EL (cell line): ENCODE data around the gene HLA-DRA.
"Not testable (repeated sequence)": the region's sequence is repeated elsewhere in the genome, so short reads cannot be mapped to it uniquely, and the experiment has no call there.

ENCODE experiments used
- DNase-seq: peaks from one replicate; pipeline ENCODE4 v3.0.0-alpha.2; 2016

HLA-DRA gene

GRCh38 chr6:32432050-32432450, 7.6 kb upstream of the HLA-DRA start:
- DNase-seq = peak; percentile 19

DNA sequence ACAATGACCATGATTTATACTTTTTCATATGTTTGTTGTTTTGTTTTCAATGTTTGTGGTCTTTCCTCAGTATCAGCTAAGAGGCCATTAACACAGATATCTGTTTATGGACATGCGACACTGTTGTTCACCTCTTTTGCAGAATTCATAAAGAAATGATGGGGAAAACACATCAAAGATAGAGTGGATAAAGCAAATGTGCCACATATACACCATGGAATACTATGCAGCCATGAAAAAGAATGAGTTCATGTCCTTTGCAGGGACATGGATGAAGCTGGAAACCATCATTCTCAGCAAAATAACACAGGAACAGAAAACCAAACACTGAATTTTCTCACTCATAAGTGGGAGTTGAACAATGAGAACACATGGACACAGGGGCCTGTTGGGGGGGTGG, 5.7 kb upstream of the HLA-DRA start:
- DNase-seq = not testable (repeated sequence)

DNA sequence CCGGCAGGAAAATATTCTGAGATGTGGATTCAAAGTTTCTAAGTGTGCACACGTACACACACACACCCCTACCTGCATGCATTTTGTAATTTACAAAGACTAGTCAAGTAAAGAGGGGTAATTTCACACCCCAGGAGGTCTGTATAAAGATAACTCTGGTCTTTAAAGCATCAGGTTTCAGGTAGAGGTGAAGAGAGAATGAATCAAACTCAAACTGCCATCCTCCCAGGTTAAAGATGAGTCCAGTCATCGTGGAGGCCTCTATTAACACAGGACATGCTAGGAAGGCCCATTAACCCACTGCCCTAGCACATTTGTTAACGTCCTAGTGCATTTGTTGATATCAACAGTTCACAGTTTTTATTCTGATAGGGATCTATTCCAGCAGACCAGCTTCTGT, 3.5 kb upstream of the HLA-DRA start:
- DNase-seq = no peak

GRCh38 chr6:32436995-32437836, 2.5 kb upstream of the HLA-DRA start:
- DNase-seq = no peak

GRCh38 chr6:32439139-32439538, 548 bp upstream of the HLA-DRA start:
- no peak for DNase-seq

- DNase-seq = no peak
These were observed 2.6 kb downstream of the HLA-DRA start for GRCh38 chr6:32442243-32442667.

DNA sequence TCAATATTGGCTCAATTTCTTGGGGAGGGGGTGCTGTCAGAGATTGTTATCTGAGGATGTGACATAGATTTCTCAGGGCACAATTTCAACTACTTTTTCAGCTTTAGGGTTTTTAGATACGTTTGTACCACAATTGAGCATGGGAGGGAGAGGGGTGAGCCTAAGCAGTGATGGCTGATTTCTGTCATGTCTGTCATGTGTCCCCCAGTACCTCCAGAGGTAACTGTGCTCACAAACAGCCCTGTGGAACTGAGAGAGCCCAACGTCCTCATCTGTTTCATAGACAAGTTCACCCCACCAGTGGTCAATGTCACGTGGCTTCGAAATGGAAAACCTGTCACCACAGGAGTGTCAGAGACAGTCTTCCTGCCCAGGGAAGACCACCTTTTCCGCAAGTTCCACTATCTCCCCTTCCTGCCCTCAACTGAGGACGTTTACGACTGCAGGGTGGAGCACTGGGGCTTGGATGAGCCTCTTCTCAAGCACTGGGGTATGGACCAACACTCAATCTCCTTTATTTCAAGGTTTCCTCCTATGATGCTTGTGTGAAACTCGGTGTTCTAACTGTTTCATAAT, 3.4 kb downstream of the HLA-DRA start:
- DNase-seq = no peak

GRCh38 chr6:32444433-32444832, 4.7 kb downstream of the HLA-DRA start:
- no peak for DNase-seq

GRCh38 chr6:32445321-32445854, 5.7 kb downstream of the HLA-DRA start:
- no peak for DNase-seq

DNA sequence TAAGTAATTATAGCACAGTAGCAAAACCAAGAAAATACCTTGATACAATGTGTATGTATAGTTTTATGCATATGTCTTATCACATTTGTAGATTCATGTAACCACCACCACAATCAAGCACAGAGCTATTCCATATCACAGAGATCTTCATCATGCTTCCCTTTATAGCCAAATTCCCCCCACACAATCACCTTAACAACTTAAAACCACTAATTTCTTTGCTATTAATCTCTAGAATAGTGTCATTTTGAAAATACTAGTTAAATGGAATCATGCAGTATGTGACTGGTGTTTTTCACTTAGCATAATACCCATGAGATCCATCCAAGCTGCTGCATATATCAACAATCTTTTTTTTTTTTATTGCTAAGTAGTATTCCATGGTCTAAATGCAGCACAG, 8.2 kb downstream of the HLA-DRA start:
- DNase-seq = no peak

DNA sequence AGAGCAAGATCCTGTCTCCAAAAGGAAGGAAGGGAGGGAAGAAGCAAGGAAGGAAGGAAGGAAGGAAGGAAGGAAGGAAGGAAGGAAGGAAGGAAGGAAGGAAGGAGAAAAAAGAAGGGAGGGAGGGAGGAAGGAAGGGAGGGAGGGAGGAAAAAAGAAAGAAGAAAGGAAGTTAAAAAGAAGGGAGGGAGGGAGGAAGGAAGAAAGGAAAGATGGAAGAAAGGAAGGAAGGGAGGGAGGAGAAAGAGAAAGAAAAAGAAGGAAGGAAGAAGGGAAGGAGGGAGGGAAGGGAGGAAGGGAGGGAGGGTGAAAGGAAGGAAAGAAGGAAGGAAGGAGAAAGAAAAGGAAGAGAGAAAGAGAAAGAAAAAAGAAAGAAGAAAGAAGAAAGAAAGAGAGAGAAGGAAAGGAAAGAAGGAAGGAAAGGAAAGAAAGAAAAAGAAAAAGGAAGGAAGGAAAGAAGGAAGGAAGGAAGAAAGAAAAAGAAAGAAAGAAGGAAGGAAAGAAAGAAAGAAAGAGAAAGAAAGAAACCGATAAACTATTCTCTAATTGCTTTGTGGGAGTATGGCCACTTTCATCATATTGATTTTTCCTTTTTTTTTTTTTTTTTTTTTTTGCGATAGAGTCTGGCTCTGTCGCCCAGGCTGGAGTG, 9.5 kb downstream of the HLA-DRA start:
- DNase-seq = no peak

DNA sequence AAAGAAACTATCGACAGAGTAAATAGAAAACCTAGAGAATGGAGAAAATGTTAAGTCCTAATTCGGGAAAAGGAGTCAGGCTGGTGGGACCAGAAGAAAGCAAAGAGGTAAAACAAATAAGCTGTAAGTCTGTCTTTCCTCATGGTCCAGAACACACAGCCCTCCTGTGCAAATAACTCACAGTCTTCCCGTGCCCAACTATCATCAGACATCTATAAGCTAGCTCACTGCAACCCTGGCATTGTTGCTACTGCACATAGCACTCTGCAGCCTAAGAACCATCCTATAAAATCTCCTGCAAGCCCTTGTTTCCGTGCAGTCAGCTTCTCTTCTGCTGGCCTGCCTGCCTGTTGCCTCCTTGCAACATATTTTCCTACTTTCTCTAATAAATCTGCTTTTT, 17.4 kb downstream of the HLA-DRA start:
- no peak for DNase-seq

- peak; percentile 11 for DNase-seq
These were observed 20.2 kb downstream of the HLA-DRA start for GRCh38 chr6:32459781-32460424.

- no peak for DNase-seq
These were observed 20.8 kb downstream of the HLA-DRA start for GRCh38 chr6:32460528-32460927.

DNA sequence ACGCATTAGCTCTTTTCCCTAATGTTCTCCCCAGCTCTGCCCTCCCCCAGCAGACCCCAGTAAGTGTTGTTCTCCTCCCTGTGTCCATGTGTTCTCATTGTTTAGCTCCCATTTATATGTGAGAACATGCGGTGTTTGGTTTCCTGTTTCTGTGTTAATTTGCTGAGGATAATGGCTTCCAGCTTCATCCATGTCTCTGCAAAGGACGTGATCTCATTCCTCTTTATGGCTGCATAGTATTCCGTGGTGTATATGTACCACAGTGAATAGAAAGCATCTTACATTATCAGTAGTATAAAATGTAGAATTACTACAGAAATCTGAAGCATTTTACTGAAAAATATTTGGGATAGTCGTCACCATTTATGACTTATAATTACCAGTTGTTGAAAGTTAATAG, 21.8 kb downstream of the HLA-DRA start:
- DNase-seq = no peak

- DNase-seq = no peak
These were observed 22.9 kb downstream of the HLA-DRA start for GRCh38 chr6:32462609-32463008.

DNA sequence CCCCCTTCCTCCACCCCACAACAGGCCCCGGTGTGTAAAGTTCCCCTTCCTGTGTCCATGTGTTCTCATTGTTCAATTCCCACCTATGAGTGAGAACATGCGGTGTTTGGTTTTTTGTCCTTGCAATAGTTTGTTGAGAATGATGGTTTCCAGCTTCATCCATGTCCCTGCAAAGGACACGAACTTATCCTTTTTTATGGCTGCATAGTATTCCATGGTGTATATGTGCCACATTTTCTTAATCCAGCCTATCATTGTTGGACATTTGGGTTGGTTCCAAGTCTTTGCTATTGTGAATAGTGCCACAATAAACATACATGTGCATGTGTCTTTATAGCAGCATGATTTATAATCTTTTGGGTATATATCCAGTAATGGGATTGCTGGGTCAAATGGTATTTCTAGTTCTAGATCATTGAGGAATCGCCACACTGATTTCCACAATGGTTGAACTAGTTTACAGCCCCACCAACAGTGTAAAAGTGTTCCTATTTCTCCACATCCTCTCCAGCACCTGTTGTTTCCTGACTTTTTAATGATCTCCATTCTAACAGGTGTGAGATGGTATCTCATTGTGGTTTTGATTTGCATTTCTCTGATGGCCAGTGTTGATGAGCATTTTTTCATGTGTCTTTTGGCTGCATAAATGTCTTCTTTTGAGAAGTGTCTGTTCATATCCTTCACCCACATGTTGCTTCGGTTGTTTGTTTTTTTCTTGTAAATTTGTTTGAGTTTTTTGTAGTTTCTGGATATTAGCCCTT, 28.2 kb downstream of the HLA-DRA start:
- DNase-seq = not testable (repeated sequence)

- DNase-seq = no peak
These were observed 33.2 kb downstream of the HLA-DRA start for GRCh38 chr6:32472781-32473375.

- DNase-seq = not testable (repeated sequence)
These were observed 34.0 kb downstream of the HLA-DRA start for GRCh38 chr6:32473376-32474348.

DNA sequence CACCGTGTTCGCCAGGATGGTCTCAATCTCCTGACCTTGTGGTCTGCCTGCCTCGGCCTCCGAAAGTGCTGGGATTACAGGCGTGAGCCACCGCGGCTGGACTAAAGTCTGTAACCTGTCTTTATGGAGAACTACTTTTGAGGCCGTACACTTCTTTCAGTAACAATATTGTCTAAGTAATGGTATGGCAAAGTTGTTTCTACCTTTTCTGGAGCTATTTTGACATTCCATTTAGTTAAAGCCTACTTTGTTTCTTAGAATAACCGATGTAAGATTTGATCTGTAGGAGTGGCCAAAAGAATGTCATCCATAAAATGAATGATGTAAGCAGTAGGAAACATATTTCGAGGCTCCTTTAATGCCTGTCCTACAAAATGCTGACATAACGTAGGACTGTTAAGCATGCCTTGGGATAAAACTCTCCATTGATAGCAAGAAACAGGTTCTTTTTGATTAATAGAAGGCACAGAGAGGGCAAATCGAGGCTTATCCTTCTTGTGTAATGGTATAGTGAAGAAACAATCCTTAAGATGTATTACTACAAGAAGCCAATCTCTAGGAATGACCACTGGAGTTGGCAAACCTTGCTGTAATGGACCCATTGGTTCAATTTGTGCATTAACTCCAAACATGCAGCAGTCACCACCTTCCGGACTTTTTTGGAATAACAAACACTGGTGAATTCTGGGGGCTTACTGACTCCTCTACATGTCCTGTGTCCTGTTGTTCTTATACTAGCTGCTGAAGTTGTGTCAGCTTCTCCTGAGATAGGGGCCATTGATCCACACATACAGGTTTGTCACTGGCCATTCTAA, 35.9 kb downstream of the HLA-DRA start:
- DNase-seq = no peak
